HG03060 (cell line): ENCODE measurements around the gene FAM184B.

Experiments used
- ATAC-seq: cut with Tn5 transposase; IDR thresholded peaks from one replicate; pipeline ENCODE4 v1.9.1; 2021; ENCODE audit warnings: low read depth, moderate number of reproducible peaks; ENCODE audit not compliant: unreplicated experiment

FAM184B gene

GRCh38 chr4:17778431-17778830 lies 3.0 kb downstream of the FAM184B start:
- no peak for ATAC-seq

DNA sequence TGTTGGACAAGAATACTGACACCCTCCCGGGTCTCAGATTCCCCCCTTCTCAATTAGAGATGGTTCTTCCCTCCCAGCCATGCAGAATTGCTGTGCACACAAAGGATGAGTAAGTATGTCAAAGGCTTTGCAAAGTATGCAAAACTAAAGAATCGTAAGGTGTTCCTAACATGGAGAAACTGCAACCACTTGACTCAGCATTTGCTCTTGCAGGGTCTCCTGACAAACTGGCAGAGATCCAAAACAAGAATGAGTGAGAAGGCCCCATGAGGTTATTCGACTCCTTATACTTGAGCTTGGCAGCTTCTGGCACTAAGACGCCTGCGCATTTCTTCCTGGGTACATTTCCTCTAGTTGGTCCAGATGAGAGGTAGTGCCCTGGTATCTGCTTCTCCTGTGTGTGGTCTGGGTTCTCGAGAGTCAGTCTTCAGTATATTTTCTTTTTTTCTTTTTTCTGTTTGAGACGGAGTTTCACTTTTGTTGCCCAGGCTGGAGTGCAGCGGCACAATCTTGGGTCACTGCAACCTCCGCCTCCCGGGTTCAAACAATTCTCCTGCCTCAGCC lies 8.2 kb downstream of the FAM184B start:
- ATAC-seq = no peak

DNA sequence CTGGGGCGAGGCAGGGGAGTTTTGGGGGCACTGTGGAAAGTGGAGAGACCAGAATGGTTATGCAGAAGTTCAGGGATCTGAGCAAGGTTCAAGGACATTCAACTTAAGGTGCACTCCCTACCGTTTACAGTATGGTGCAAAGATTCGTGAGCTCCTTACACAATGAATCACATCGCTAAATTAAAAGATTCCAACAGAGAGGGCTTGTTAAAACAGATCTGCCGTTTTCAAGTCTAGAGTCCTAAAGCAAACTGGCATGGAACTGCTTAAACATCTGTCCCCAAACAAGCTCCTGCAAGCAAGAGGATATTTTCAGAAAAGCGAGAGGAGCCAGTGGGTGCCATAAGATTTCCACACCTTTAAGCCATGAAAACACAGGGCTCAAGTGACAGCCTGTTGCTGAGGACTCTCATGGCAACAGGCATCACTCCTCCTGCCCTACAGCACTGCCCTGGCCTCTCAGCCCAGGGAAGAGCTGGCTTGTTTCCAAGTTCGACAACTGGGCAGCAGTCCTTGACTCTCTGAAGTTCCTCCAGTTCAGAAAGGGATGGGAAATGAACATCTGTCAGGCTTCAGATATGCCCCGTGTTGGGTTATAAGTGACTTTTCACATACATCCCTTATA lies 10.0 kb downstream of the FAM184B start:
- ATAC-seq = no peak

GRCh38 chr4:17770845-17771244 lies 10.6 kb downstream of the FAM184B start:
- no peak for ATAC-seq

GRCh38 chr4:17769406-17770174 lies 11.8 kb downstream of the FAM184B start:
- ATAC-seq = no peak

DNA sequence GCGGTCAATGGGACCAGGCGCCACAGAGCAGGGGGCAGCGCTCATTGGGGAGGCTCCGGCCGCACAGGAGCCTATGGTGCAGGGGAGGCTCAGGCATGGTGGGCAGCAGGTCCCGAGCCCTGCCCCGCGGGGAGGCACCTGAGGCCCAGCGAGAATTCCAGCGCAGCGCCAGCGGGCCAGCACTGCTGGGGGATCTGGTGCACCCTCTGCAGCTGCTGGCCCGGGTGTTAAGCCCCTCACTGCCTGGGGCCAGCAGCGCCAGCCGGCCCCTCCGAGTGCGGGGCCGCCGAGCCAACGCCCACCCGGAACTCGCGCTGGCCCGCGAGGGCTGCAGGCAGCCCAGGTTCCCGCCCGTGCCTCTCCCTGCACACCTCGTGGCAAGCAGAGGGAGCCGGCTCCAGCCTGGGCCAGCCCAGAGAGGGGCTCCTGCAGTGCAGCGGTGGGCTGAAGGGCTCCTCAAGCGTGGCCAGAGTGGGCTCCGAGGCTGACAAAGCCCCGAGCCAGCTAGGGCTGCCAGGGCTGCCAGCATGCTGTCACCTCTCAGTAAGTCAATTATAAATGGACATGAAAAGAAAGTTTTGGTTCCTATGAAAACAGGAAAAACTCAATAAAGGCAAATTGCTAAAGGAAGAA lies 14.5 kb downstream of the FAM184B start:
- ATAC-seq = no peak

GRCh38 chr4:17765514-17766286 lies 15.7 kb downstream of the FAM184B start:
- no peak for ATAC-seq

DNA sequence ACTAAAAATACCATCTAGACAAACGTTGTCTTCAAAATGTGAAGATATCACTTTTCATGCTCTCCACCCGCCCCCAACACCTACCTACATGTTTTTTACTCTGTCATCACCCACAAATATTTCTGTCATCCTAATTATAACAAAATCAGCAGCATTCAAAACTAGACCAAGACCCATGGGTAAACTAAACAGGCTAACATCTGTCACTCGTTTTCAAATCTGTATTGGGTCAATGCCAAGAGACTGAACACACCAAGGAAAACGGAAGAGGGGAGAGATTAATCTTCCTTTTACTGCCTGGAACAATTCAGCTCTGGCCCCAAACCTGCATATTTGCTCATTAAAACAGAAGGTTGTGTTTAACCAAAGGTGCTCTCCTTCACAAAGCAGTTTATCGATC lies 17.5 kb downstream of the FAM184B start:
- no peak for ATAC-seq

DNA sequence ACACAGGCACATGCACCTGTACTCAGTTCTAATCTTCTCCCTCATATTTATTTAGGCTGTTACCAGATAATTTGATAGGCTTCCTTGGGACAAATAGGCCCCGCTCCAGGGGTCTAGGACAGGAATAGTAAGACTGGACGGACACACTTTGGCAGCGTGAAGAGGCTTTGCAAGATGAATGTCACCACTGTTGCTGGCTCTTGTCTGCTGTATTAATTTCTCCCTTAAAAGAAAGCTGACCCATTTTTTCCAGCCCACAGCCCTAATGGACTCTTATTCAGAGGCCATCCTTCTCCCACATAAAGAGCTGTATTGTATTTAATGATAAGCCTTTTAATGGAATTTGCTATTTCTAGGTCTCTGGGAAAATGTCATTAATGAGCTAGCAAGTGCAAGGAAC lies 18.0 kb downstream of the FAM184B start:
- ATAC-seq = no peak

- no peak for ATAC-seq
These were observed 18.7 kb downstream of the FAM184B start for GRCh38 chr4:17762726-17763125.

DNA sequence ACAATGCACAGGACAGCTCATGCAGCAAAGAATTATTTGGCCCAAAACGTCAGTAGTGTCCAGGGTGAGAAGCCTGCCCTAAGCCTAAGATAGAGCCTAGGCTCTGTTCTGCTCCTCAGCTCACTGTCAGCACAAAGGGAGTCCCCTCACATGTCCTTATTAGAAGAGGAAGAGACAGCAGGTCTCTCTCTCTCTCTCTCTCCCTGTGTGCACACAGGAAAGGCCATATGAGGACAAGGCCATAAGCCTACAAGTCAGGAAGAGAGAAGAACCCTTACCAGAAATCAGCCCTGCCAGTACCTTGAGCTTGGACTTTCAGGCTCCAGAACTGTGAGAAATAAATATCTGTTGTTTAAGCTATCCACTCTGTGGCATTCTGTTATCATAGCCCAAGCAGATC lies 20.4 kb downstream of the FAM184B start:
- no peak for ATAC-seq

DNA sequence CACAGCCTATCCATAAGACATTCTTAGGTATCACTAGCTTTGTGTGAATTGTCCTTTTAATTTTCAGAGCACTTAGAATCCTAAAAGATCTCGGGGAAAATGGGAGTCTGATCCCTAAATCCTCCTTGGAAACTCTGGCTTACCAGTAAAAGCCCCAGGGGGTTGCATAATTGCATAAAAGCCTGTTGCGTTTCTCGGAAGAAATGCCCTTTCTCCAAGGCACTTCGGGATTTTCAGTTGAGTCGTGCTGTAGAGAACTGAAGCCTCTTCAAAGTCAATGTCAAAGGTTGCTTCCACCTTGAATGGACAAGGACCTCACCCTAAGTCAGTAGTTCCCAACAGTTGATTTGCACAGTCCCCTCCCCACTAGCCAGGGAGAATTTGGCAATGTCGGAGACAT lies 20.8 kb downstream of the FAM184B start:
- no peak for ATAC-seq

DNA sequence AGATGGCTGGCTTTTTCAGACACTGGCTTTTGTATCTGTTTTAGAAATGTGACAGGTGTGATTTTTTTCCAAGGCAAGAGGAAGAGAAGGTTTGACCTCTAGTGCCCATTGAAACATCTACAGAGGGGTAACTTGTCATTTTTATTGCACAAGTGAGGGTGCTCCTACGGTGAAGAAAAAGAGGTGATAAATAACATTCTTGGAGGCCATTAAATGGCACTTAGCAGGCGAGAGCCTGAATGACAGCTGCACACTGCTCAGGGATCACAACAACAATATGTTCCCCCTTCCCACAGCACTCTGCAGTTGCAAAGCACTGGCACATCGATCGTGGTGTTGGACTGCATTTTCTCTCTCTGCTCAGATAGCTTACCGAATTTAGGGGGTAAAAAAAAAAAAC lies 22.9 kb downstream of the FAM184B start:
- no peak for ATAC-seq

GRCh38 chr4:17757621-17758020 lies 23.8 kb downstream of the FAM184B start:
- ATAC-seq = no peak

DNA sequence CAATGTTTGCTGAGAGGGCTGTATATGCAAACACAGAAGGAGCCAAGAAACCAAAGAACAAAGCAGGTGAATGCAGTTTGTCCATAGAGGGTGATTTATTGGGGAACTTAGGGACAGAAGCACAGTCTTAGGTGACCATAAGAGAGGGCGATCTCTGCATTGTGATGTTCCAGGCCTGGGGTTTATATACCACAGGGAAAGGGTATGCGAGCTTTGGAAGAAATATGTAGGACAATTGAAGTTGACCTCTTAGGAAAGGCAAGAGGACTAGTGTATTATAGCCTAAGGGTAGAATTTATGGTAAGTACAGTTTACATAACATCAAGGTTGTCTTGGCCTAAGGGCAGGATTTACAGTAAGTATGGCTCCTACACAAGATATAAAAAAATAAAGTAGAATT lies 27.8 kb downstream of the FAM184B start:
- no peak for ATAC-seq

DNA sequence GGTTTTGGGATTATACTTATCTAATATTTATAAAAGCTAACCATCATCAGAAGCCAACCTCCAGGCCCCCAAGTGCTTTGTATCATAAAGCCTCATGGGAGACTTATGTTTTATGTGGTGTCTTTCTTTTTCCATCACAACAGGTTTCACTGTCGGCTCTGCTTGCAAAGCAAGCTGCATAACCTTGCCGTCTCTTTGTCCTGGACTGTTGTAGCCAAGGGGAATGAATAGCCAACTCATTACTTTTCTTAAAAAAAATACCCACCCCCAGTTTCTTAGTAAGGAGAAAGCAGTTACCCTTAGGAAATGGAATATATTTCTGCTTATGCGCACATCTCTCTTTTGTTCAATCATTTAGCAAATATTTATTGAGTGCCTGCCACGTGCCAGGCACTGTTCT lies 40.7 kb downstream of the FAM184B start:
- no peak for ATAC-seq

DNA sequence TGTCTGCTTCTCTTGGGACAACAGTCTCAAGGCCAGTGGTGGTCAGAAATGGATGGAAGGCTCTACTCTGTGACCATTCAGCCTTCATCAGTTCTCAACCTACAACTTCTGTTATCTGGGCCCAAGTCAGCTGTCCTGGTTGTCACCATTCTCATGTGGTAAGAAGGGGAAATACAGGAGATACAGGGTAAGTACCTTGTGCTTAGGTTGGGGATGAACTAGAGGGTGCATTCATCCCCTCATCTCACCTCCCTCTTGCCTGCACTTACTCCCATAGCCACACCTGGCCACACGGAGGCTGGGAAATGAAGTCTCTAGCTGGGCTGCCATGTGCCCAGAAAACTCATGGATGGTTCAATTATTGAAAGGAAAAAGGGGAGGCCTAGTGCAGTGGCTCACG lies 44.9 kb downstream of the FAM184B start:
- ATAC-seq = no peak

DNA sequence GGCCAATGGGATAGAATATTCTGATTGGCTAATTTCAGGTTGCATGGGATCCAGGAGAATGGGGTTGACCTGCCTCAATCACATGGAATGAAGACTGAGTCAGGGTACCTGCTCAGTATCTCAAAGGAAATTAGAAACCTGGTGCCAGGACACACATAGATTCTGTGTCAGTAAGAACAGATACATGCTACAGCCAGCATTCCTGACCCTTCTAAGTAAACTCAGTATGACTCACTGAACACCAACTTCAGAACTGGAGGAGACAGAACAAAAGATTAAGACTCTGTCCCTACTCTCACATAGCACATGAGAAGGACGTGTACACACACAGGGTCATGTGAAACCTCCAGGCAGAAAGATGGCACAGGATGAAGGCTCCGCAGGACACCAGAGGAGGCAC lies 54.5 kb downstream of the FAM184B start:
- no peak for ATAC-seq

DNA sequence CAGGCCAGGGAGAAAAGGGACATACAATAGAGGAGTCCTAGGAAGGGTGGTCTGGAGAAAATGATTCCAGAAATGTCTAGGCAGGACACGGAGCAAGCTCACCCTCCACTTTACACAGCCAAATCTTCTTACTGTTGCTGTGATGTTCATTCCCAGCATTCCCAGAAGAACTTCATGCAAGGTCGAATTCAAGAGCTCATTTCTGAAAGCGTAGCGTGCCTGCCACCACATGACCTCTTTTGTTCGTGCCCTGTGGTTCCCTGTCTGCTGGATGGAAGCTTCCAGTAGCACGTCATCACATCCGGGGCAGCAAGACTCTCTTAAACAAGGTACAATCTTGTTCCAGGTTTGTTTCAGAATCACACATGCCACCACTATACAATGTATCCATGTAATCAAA lies 57.8 kb downstream of the FAM184B start:
- ATAC-seq = no peak

- no peak for ATAC-seq
These were observed 59.1 kb downstream of the FAM184B start for GRCh38 chr4:17722356-17722700.
